ENCODE measurements around the gene RECQL. TPM values are rescaled to one million over a fixed set of nuclear protein-coding genes. Genes with fewer than 3 reads are reported as not detected.

RECQL gene
- total RNA-seq, 1 experiment from 2014 or later: 49.5 TPM

GRCh38 chr12:21543151-21543550 lies 41.7 kb upstream of the RECQL start:
- no TSS peak for BruUV-seq (replicated peaks)
- POLR2A ChIA-PET: interaction anchor here (1.0 to 1.5 kb wide), 3 partner anchors 17 to 41 kb away, joined by 3 to 6 read pairs (median 3); partner anchors contain the start of genes GOLT1B and RECQL

DNA sequence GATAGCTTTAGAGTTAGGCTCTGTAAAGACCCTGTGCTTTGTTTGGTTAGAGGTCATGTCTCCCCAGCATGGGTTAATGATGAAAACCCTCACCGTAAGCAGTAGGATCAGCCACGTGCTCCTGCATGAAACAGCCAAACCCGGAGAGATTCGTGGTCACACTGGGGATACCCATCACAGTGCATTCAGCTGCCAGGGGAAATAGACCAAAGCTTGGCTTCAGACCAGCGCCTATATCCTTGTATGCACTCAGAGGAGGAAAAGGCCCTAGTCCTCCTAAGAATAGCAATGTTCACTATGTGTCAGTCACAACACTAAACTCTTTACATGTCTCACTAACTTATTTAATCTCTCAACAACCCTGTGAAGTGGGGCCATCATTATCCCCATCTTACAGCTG lies 41.0 kb upstream of the RECQL start:
- ChIA-PET CTCF (interaction anchor here (0.8 to 0.9 kb wide), 2 partner anchors 89 to 128 kb away, joined by 3 read pairs; no protein-coding TSS in a partner anchor), POLR2A (interaction anchor here (1.0 to 1.5 kb wide), 3 partner anchors 17 to 41 kb away, joined by 3 to 6 read pairs (median 3); partner anchors contain the start of genes GOLT1B and RECQL)
- no TSS peak for BruUV-seq (replicated peaks)
- intact Hi-C loops (cut with micrococcal nuclease): no loop called here
- Mint-ChIP-seq H3K4me3 (ENCODE audit: unreplicated experiment) (no peak overlapping the region), H3K27ac (ENCODE audit: low read depth, unreplicated experiment) (no peak overlapping the region), H3K4me1 (ENCODE audit: insufficient read depth, unreplicated experiment) (peaks cover 19% of the 10 kb centered on the region), H3K9me3 (ENCODE audit: unreplicated experiment) (no peaks in the 10 kb centered on the region), H3K36me3 (ENCODE audit: insufficient read depth, unreplicated experiment) (no peaks in the 10 kb centered on the region), H3K27me3 (ENCODE audit: insufficient read depth, unreplicated experiment) (no peaks in the 10 kb centered on the region)
- DNase-seq (ENCODE audit: unreplicated experiment): no peak
- TF ChIP-seq, protein P1, sequence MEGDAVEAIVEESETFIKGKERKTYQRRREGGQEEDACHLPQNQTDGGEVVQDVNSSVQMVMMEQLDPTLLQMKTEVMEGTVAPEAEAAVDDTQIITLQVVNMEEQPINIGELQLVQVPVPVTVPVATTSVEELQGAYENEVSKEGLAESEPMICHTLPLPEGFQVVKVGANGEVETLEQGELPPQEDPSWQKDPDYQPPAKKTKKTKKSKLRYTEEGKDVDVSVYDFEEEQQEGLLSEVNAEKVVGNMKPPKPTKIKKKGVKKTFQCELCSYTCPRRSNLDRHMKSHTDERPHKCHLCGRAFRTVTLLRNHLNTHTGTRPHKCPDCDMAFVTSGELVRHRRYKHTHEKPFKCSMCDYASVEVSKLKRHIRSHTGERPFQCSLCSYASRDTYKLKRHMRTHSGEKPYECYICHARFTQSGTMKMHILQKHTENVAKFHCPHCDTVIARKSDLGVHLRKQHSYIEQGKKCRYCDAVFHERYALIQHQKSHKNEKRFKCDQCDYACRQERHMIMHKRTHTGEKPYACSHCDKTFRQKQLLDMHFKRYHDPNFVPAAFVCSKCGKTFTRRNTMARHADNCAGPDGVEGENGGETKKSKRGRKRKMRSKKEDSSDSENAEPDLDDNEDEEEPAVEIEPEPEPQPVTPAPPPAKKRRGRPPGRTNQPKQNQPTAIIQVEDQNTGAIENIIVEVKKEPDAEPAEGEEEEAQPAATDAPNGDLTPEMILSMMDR (IDR thresholded peaks at IDR 0.05; ENCODE audit: unreplicated experiment): no peak

More at GRCh38 chr12:21543151-21543550, 41.7 kb upstream of the RECQL start:
- CTCF ChIA-PET: interaction anchor here (0.6 kb wide), 1 partner anchor 1646 kb away, joined by 3 read pairs; no protein-coding TSS in a partner anchor
- Mint-ChIP-seq H3K4me1 (ENCODE audit: insufficient read depth, unreplicated experiment) (peaks cover 13% of the 10 kb centered on the region), H3K36me3 (ENCODE audit: insufficient read depth, unreplicated experiment) (no peaks in the 10 kb centered on the region), H3K27ac (ENCODE audit: low read depth, unreplicated experiment) (no peak overlapping the region), H3K9me3 (ENCODE audit: unreplicated experiment) (no peaks in the 10 kb centered on the region), H3K4me3 (ENCODE audit: unreplicated experiment) (no peak overlapping the region), H3K27me3 (ENCODE audit: insufficient read depth, unreplicated experiment) (no peaks in the 10 kb centered on the region)
- DNase-seq (ENCODE audit: unreplicated experiment): no peak
- intact Hi-C loops (cut with micrococcal nuclease): no loop called here
- TF ChIP-seq, protein P1 (IDR thresholded peaks at IDR 0.05; ENCODE audit: unreplicated experiment): no peak

GRCh38 chr12:21541773-21542172 lies 40.3 kb upstream of the RECQL start:
- no peak for DNase-seq (ENCODE audit: unreplicated experiment)
- POLR2A ChIA-PET: interaction anchor here (1.4 to 1.5 kb wide), 2 partner anchors 36 to 40 kb away, joined by 3 to 6 read pairs; partner anchors contain the start of genes GOLT1B and RECQL
- no peak overlapping the region for H3K27ac Mint-ChIP-seq (ENCODE audit: low read depth, unreplicated experiment)
- TF ChIP-seq, protein P1 (IDR thresholded peaks at IDR 0.05; ENCODE audit: unreplicated experiment): no peak
- H3K36me3 Mint-ChIP-seq (ENCODE audit: insufficient read depth, unreplicated experiment): no peaks in the 10 kb centered on the region
- no TSS peak for BruUV-seq (replicated peaks)
- intact Hi-C loops (cut with micrococcal nuclease): no loop called here
- CTCF ChIA-PET: interaction anchor here (0.8 to 0.9 kb wide), 2 partner anchors 90 to 129 kb away, joined by 3 read pairs; no protein-coding TSS in a partner anchor
- peaks cover 19% of the 10 kb centered on the region for H3K4me1 Mint-ChIP-seq (ENCODE audit: insufficient read depth, unreplicated experiment)
- H3K4me3 Mint-ChIP-seq (ENCODE audit: unreplicated experiment): no peak overlapping the region
- no peaks in the 10 kb centered on the region for H3K9me3 Mint-ChIP-seq (ENCODE audit: unreplicated experiment)
- H3K27me3 Mint-ChIP-seq (ENCODE audit: insufficient read depth, unreplicated experiment): no peaks in the 10 kb centered on the region

DNA sequence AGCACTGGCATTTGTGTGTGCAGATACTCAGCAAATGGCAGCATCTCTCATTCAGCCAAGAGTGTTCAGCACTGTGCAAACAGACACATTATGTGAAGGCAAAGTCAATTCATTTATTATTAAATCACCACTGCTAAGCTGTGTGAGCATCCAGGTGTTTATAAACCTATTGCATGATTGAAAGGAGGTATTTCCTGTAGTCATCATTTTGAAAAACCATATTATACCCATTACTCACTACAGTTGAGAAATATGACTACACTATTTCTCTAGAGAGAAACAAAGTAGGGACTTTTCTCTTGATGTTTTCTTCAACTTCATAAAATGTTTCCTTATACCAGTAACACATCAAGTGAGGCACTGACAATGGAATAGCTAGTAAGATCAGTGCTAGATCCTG lies 38.4 kb upstream of the RECQL start:
- H3K36me3 Mint-ChIP-seq (ENCODE audit: insufficient read depth, unreplicated experiment): peaks cover 2% of the 10 kb centered on the region
- intact Hi-C loops (cut with micrococcal nuclease): no loop called here
- ChIA-PET POLR2A (interaction anchor here (0.6 to 4.1 kb wide), 6 partner anchors 10 to 39 kb away, joined by 3 to 29 read pairs (median 6); partner anchors contain the start of genes GOLT1B, RECQL and SPX), CTCF (interaction anchor here (0.8 kb wide), 1 partner anchor 17 kb away, joined by 3 read pairs; no protein-coding TSS in a partner anchor)
- no TSS peak for BruUV-seq (replicated peaks)
- peak overlapping the region; percentile 57 for H3K27ac Mint-ChIP-seq (ENCODE audit: low read depth, unreplicated experiment)
- H3K9me3 Mint-ChIP-seq (ENCODE audit: unreplicated experiment): no peaks in the 10 kb centered on the region
- no peak overlapping the region for H3K4me3 Mint-ChIP-seq (ENCODE audit: unreplicated experiment)
- peaks cover 19% of the 10 kb centered on the region for H3K4me1 Mint-ChIP-seq (ENCODE audit: insufficient read depth, unreplicated experiment)
- H3K27me3 Mint-ChIP-seq (ENCODE audit: insufficient read depth, unreplicated experiment): no peaks in the 10 kb centered on the region
- DNase-seq (ENCODE audit: unreplicated experiment): peak; percentile 24
- TF ChIP-seq, protein P1 (IDR thresholded peaks at IDR 0.05; ENCODE audit: unreplicated experiment): no peak

All from MCF 10A (cell line).